Measurements from ENCODE around the gene KIF26B.

The KIF26B gene

GRCh38 chr1:245462161-245462560, 307.4 kb downstream of the KIF26B start:
- H3K4me3 ChIP-seq (ENCODE audit: low read depth, low read length), result no peak overlapping the region
- DNase-seq (ENCODE audit: low read depth), result no peak

- DNase-seq (ENCODE audit: low read depth), result no peak
- H3K4me3 ChIP-seq (ENCODE audit: low read depth, low read length), result no peak overlapping the region
These were observed 308.8 kb downstream of the KIF26B start for GRCh38 chr1:245463392-245464165.

GRCh38 chr1:245464290-245464689, 309.5 kb downstream of the KIF26B start:
- no peak overlapping the region for H3K4me3 ChIP-seq (ENCODE audit: low read depth, low read length)
- no peak for DNase-seq (ENCODE audit: low read depth)

GRCh38 chr1:245465666-245466065, 310.9 kb downstream of the KIF26B start:
- no peak for DNase-seq (ENCODE audit: low read depth)
- H3K4me3 ChIP-seq (ENCODE audit: low read depth, low read length), result no peak overlapping the region

- no peak overlapping the region for H3K4me3 ChIP-seq (ENCODE audit: low read depth, low read length)
These were observed 311.5 kb downstream of the KIF26B start for GRCh38 chr1:245466261-245466660.

GRCh38 chr1:245467804-245468203, 313.0 kb downstream of the KIF26B start:
- DNase-seq (ENCODE audit: low read depth), result no peak
- H3K4me3 ChIP-seq (ENCODE audit: low read depth, low read length), result no peak overlapping the region

More at GRCh38 chr1:245466261-245466660, 311.5 kb downstream of the KIF26B start:
- no peak for DNase-seq (ENCODE audit: low read depth)

- DNase-seq (ENCODE audit: low read depth), result no peak
- no peak overlapping the region for H3K4me3 ChIP-seq (ENCODE audit: low read depth, low read length)
These were observed 314.2 kb downstream of the KIF26B start for GRCh38 chr1:245469006-245469405.

- no peak for DNase-seq (ENCODE audit: low read depth)
- no peak overlapping the region for H3K4me3 ChIP-seq (ENCODE audit: low read depth, low read length)
These were observed 314.9 kb downstream of the KIF26B start for GRCh38 chr1:245469734-245470133.

GRCh38 chr1:245475126-245475525, 320.3 kb downstream of the KIF26B start:
- H3K4me3 ChIP-seq (ENCODE audit: low read depth, low read length), result no peak overlapping the region
- DNase-seq (ENCODE audit: low read depth), result no peak

GRCh38 chr1:245475961-245476516, 321.3 kb downstream of the KIF26B start:
- DNase-seq (ENCODE audit: low read depth), result no peak
- H3K4me3 ChIP-seq (ENCODE audit: low read depth, low read length), result no peak overlapping the region

GRCh38 chr1:245477941-245478340, 323.2 kb downstream of the KIF26B start:
- no peak for DNase-seq (ENCODE audit: low read depth)
- no peak overlapping the region for H3K4me3 ChIP-seq (ENCODE audit: low read depth, low read length)

GRCh38 chr1:245480393-245481120, 325.8 kb downstream of the KIF26B start:
- H3K4me3 ChIP-seq (ENCODE audit: low read depth, low read length), result no peak overlapping the region
- no peak for DNase-seq (ENCODE audit: low read depth)

- no peak overlapping the region for H3K4me3 ChIP-seq (ENCODE audit: low read depth, low read length)
- no peak for DNase-seq (ENCODE audit: low read depth)
These were observed 326.5 kb downstream of the KIF26B start for GRCh38 chr1:245481261-245481660.

- H3K4me3 ChIP-seq (ENCODE audit: low read depth, low read length), result no peak overlapping the region
- DNase-seq (ENCODE audit: low read depth), result no peak
These were observed 328.5 kb downstream of the KIF26B start for GRCh38 chr1:245483247-245483646.

- no peak for DNase-seq (ENCODE audit: low read depth)
- no peak overlapping the region for H3K4me3 ChIP-seq (ENCODE audit: low read depth, low read length)
These were observed 329.4 kb downstream of the KIF26B start for GRCh38 chr1:245484176-245484575.

GRCh38 chr1:245485996-245486395, 331.2 kb downstream of the KIF26B start:
- DNase-seq (ENCODE audit: low read depth), result no peak
- H3K4me3 ChIP-seq (ENCODE audit: low read depth, low read length), result no peak overlapping the region

GRCh38 chr1:245486775-245487470, 332.1 kb downstream of the KIF26B start:
- H3K4me3 ChIP-seq (ENCODE audit: low read depth, low read length), result no peak overlapping the region
- DNase-seq (ENCODE audit: low read depth), result no peak

GRCh38 chr1:245488346-245489129, 333.8 kb downstream of the KIF26B start:
- no peak for DNase-seq (ENCODE audit: low read depth)
- H3K4me3 ChIP-seq (ENCODE audit: low read depth, low read length), result no peak overlapping the region

GRCh38 chr1:245489838-245490237, 335.1 kb downstream of the KIF26B start:
- DNase-seq (ENCODE audit: low read depth), result no peak
- H3K4me3 ChIP-seq (ENCODE audit: low read depth, low read length), result no peak overlapping the region
